Erythroblast (primary cell): Measurements from ENCODE around the gene CTNNA1.

Experiments used
- DNase-seq, 2 experiments: peaks; one replicate each; lab custom pipeline; 2025; lab: John Stamatoyannopoulos, UW
- GATA1 ChIP-seq: IDR thresholded peaks from 2 replicates; pipeline ENCODE4 v1.6.1; 2011; ENCODE audit warnings: low read depth, mild to moderate bottlenecking, control low read depth, low read length, moderate library complexity
- POLR2A ChIP-seq: IDR thresholded peaks from 2 replicates; pipeline ENCODE4 v1.6.1; 2011; ENCODE audit warnings: mild to moderate bottlenecking, low read length

CTNNA1 gene

DNA sequence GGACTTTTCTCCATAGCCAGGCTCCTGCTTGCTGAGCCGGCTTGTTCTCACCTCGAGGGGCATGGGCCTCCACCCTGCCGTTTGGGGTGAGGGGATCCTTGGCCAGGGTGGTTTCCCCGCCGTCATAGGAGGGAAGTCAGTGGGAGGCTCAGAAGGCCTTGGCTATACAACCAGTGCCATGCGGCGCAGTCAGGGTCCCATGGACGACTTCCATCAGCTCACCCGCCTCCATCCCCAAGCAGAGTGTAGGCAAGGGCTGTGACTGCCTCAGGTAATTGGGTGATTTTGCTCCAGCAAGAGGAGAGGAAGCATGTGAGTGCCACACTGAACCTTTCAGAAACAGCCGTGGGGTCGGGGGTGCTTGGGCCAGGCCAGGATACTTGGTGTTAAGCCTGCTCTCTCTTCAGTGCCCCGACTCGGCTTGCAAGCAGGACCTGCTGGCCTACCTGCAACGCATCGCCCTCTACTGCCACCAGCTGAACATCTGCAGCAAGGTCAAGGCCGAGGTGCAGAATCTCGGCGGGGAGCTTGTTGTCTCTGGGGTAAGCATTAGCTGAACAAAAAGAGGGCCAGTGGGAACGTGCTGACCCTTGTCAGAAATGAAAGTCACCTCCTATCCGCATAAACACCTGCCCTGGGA, 179.1 kb downstream of the CTNNA1 start:
- TF ChIP-seq POLR2A (no peak), GATA1 (no peak)
- no peak for DNase-seq

DNA sequence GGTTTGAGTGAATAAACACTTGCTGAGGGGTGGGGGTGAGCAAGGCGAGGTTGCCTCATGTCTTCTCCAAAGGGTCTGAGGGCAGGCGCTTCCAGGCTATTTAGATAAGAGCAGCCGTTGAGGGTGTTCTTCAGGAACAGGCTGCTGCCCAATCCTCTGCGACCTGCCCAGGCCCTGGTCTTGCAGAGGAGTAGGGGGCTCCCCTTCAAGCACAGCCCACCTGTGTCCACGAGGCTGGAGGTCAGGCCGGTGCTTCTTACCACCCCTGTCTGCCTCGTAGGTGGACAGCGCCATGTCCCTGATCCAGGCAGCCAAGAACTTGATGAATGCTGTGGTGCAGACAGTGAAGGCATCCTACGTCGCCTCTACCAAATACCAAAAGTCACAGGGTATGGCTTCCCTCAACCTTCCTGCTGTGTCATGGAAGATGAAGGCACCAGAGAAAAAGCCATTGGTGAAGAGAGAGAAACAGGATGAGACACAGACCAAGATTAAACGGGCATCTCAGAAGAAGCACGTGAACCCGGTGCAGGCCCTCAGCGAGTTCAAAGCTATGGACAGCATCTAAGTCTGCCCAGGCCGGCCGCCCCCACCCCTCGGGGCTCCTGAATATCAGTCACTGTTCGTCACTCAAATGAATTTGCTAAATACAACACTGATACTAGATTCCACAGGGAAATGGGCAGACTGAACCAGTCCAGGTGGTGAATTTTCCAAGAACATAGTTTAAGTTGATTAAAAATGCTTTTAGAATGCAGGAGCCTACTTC, 180.5 kb downstream of the CTNNA1 start:
- DNase-seq = no peak
- TF ChIP-seq GATA1 (no peak), POLR2A (no peak)

DNA sequence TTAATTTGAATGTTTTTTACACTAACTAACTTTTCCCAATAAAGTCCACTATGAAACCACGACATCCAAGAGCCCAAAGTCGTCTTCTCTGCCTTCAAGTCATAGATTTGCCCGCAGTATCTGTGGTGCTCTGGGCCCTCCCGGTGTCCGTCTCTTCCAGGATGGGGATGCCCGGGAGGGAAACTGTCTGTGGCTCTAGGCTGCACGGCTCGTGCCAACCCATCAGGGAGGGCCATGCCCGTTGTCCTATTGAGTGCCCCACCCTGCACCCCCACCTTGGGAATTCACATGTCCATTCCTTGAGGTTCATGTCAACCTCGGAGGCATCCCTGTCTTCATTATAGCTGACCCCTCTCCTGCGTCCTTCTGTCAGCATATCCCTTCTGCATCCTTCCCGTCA, 181.7 kb downstream of the CTNNA1 start:
- TF ChIP-seq GATA1 (no peak), POLR2A (no peak)
- no peak for DNase-seq

DNA sequence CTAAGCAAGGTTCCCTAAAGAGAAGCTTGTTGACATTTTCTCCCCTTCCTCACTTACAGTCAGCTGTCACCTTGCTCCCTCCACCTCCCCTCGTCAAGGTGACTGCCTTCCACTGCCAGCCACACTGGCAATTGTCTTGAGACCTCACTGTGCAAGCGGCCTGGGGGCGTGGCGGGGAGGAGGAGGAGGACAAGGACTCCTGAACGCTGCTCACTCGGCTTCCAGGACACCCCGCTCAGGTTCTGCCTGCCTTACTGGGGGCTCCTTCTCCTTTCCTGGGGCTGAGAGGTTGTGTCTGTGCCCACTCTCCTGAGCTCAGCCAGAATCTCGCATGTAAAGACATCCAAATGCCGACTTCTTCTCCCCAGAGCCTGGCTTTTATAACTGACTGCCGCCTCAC, 182.2 kb downstream of the CTNNA1 start:
- TF ChIP-seq GATA1 (no peak), POLR2A (no peak)
- DNase-seq = no peak

DNA sequence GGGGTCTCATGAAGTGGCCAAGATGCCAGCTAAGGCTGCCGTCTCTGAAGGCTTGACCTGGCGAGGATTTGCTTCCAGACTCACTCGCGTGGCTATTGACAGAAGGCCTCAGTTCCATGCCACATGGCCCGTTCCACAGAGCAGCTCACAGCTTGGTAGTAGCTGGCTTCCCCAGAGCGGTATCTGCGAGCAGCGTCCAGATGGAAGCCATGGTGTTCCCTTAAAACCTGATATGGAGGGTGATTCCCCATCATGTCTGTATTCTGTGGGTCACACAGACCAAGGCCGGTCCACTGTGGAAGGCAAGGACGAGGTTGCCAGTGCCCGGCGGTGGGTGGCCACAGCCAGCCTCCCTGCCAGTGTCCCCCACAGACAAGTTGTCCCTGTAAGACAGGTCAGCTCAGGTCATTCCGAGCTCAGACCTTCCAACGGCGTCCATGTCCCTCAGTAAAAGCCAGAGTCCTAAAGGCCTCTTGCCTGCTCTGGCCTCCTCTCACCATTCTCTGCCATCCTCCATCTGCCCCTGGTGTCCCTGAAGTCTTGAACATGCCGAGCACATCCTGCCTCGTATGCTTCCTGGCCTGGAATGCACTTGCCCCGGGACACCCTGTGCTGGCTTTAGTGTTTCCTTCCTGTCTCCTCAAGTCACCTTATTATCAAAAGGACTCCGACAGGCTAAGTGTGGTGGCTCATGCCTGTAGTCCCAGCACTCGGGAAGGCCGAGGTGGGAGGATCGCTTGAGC, 183.2 kb downstream of the CTNNA1 start:
- DNase-seq = no peak
- TF ChIP-seq GATA1 (no peak), POLR2A (no peak)

DNA sequence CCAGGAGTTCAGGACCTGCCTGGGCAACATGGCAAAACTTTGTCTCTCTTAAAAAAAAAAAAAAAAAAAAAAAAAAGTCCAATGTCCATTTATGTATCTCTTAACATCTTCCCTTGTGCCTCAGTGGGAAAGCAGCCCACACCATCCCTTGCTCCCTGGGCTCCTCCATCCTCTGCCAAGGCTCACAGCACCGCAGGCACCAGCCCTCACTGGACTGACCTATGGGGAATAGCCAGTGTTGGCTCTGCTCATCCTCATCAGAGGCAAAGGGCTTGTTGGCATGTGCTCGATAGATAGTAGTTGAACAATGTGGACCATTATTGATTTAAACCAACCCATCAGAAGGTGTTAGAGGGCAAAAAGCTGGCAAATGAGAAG, 183.7 kb downstream of the CTNNA1 start:
- no peak for TF ChIP-seq GATA1
- no peak for TF ChIP-seq POLR2A
- no peak for DNase-seq

DNA sequence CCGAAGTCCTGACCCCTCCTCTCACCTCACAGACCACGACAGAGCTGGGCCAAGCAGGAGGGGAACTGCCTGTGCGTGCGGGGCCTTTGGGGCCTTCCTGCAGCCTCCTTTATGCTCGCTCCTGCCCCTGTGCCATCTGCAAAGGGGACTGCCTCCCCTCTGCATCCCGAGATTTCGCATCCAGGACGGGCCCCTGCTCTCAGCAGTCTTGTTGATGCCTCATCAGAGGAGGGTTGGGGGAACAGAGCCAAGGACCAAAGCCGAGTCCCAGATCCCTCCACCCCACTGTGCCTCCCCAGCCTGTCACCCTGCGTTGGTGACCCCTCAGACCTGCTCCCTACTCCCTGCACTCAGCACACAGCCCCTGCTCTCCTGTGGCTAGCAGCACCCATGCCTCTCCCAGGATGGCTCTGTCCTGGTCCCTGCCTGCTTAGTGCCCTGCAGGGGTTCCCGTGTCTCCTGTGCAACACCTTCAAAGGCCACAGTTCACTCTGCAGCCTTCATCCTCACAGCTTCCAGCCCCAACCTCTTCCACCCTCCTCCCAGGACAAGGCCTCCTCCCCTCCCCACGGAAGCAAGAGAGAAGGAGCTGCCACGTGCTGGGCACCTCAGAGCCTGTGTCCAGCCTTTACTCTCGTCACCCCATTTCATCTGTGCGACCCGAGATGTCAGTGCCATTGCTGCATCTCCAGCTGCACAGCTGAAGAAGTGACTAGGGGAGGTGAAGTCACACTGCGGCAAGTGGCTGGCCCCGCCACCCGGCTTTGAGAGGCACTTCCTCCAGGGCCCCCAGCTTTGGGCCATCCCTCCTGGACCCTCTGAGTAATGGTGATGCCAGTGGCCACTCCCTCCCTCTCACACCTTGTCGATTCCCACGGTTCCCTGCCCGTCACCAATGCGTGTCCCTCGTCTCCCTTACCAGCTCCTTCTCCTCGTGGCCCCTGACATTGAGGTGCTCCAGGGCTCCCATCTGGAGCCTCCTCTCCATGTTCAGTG, 184.5 kb downstream of the CTNNA1 start:
- DNase-seq = no peak
- no peak for TF ChIP-seq GATA1
- no peak for TF ChIP-seq POLR2A

DNA sequence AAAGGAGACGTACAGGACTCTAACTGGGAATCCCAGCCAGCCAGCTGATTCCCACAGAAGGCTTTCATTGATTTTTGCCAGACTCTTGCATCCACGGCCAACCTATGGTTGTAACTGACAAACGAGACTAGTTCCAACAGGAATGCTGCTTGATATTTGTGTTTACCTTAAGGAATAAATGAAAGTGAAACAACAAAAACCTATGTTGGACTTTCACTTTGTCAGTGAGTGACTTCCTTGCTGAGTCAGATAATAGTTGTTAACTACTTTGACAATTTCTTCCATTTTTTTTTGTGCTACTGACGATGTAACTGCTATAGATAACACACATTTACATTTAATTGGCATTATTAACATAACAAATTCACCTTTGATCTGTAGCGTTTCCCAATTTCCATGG, 185.3 kb downstream of the CTNNA1 start:
- no peak for TF ChIP-seq POLR2A
- no peak for TF ChIP-seq GATA1
- DNase-seq = no peak

DNA sequence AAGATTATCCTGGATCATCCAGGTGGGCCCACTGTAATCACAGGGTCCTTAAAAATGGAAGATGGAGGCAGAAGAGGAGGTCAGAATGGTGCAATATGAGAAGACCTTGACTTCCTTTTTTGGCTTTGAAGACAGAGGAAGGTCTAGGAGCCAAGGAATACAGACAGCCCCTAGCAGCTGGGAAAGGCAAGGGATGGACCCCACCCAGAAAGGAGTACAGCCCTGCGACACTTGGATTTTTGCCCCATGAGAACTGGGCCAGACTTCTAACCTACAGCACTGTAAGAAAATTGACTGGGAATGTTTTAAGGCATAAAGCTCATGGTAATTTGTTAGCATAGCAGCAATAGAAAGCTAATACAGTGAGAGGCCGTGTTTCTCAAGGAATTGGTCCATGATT, 188.8 kb downstream of the CTNNA1 start:
- DNase-seq = no peak
- TF ChIP-seq POLR2A = no peak
- TF ChIP-seq GATA1 = no peak

DNA sequence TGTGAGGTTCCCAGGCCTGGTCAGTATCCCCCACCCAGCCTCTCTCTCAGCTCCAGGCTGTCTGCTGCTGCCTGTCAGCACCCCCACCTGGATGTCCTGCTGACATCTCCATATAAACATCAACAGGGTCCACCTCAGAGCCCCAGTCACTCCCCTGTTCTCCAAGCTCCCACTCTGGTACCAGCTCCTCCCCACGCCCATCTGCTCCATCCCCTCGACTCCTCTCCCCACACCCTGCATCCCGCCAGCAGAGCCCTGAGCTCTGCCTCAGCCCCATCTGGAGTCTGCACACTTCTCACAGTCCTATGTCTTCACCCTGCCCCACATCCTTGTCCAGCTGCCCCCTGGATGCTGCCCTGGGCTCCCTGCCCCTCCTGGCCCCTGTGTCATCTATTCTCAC, 189.6 kb downstream of the CTNNA1 start:
- TF ChIP-seq POLR2A (no peak), GATA1 (no peak)
- no peak for DNase-seq

DNA sequence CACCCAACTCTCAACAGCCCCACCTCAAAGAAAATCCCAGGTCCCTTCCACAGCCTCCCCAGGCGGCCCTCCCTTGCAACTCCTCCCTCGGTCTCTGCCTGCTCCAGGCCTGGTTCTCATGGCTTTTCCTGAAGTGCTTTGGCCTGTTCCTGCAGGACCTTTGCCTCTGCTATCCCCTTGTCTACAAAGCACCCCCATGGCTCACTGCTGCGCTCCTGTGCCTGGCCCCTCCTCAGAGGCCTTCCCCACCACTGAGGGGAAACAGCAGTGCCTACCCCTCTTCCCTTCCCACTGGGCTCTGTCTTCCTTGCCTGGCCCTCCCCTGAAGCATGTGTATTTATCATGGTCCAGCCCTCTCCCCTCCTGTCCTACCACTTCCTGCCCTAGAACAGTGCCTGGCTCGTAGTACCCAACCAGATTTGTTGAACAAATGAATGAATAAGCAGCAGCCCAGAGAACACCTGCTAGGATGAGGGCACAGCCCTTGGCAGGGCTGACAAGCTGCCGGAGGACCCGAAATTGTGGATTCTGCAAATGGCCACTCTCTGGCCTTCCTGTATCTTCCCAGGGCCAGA, 190.5 kb downstream of the CTNNA1 start:
- DNase-seq = no peak
- TF ChIP-seq GATA1 = no peak
- TF ChIP-seq POLR2A = no peak

DNA sequence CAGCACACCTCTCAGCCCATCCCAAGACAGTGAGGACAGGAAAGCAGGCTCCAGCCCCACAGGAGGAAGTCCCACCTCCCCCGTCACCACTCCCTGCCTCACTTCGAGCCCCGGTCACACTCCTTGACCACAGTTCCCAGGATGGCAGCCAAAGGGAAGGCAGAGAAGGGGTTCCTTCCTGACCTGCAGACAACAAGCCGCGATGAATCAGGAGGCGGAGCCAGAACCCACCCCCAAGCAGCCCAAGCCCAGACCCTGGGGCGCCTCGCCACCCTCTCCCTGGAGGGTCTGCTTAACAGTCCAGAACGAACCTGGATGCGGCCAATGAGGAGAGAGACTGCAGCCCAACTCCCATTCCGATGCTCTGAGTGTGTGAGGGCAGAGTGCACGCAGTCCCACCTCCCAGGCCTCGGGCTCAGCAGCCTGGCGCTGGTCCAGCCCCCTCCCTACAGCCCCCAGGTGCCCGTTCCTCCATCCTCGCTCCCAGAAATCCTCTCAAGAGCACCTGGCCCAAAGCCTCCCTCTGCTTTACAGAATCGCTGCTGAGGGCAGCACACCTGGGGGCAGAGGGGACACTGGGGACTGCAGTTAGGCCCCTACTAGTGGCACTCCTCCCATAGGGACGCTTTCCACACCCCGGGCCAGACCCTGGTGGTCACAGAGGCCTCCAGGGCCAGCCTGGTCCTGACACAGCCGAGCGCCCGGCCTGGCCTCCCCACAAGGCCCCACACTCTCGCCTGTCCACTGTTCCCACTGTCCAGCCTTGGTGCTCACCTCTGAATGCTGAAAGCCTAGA, 191.5 kb downstream of the CTNNA1 start:
- no peak for DNase-seq
- no peak for TF ChIP-seq GATA1
- no peak for TF ChIP-seq POLR2A
